Measurements from ENCODE around the gene GPR15. TPM values are rescaled to one million over a fixed set of nuclear protein-coding genes. Genes with fewer than 3 reads are reported as not detected.

The GPR15 gene
- total RNA-seq, 4 donors from 2014 or later: not detected

DNA sequence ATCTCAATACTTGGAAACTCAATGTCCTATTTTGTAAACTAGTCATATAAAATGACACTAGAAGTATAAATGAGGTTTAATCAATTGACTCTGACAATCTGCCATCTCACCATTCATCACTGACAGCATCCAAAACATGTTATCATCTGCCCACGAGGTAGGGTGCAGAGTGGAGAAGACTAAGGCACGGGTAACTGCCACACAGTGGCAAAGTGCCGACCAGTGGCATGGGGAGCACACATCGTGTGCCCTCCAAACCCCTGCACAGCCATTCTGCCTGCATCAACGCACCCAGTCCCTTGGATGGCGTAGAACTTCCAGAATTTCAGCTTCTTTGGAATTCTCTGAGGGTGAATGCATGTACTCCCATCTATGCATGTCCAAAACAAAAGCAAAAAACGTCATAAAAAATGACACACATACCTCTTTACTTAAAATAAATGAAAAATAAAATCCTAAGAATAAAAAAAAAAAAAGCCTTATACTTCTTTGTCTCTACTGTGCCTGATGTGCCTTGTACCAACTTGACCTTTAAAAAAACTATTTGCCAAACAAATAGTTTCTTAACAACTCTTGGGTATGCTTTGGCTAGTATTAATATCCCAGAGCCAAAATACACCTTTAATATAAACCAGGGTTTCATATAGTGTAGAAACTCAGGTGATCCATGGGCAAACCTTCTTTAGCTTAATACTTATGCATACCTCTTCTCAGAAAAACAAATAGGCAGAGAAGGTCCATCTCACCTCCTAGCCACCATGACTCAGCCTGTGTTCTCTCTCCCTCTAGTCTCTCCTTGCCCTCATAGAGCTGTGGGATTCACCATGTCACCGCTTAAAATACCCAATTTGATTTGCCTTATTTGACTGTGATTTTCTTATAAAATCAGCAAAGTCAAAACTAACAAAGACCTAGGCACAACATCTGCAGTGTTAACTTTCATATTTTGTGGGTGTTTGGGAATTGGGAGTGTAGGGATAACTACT, 48.9 kb downstream of the GPR15 start:
- 91 to 93% methylated on average over 8 of the region's 8 CpGs for WGBS, 2 donors
- TF ChIP-seq CTCF (IDR thresholded peaks at IDR 0.05): no peak
- no peak for TF ChIP-seq POLR2A (IDR thresholded peaks at IDR 0.05)
- H3K4me3 ChIP-seq (ENCODE audit: low read depth, poor library complexity, severe bottlenecking): no peak overlapping the region
- intact Hi-C loops (cut with DNase I; ENCODE audit: low total_unique reads): no loop called here
- no peak for DNase-seq (ENCODE audit: low spot score in 2 of 2)

DNA sequence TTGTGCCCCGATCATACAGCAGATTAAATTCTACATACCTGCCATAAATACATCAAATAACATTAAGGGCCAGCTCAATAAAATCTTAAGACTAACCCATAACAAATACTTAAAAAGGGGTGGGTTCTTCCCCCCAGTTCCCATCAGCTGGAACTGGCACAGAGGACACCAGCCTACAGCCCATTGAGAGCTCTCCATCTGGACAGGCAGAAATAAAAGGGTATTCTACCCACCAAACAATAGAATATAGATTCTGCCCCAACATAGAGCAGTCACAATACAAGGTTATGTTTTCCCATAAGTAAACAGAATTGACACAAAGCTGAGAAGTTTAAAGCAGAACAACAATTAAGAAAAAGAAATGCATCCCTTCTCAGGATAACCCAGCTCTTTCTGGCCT, 49.7 kb downstream of the GPR15 start:
- DNase-seq (ENCODE audit: low spot score in 2 of 2): no peak
- intact Hi-C loops (cut with DNase I; ENCODE audit: low total_unique reads): no loop called here
- 97 to 100% methylated on average over 1 of the region's 1 CpG for WGBS, 2 donors
- TF ChIP-seq CTCF (IDR thresholded peaks at IDR 0.05) (no peak), POLR2A (IDR thresholded peaks at IDR 0.05) (no peak)
- H3K4me3 ChIP-seq (ENCODE audit: low read depth, poor library complexity, severe bottlenecking): no peak overlapping the region

GRCh38 chr3:98582042-98582441, 50.3 kb downstream of the GPR15 start:
- intact Hi-C loops (cut with DNase I; ENCODE audit: low total_unique reads): no loop called here
- H3K4me3 ChIP-seq (ENCODE audit: low read depth, poor library complexity, severe bottlenecking): no peak overlapping the region
- TF ChIP-seq POLR2A (IDR thresholded peaks at IDR 0.05) (no peak), CTCF (IDR thresholded peaks at IDR 0.05) (no peak)
- WGBS, 2 donors: 90 to 95% methylated on average over 1 of the region's 1 CpG
- DNase-seq (ENCODE audit: low spot score in 2 of 2): no peak

GRCh38 chr3:98583766-98584165, 52.0 kb downstream of the GPR15 start:
- TF ChIP-seq POLR2A (IDR thresholded peaks at IDR 0.05) (no peak), CTCF (IDR thresholded peaks at IDR 0.05) (no peak)
- DNase-seq (ENCODE audit: low spot score in 2 of 2): no peak
- no peak overlapping the region for H3K4me3 ChIP-seq (ENCODE audit: low read depth, poor library complexity, severe bottlenecking)
- 92 to 94% methylated on average over 4 of the region's 4 CpGs for WGBS, 2 donors
- intact Hi-C loops (cut with DNase I; ENCODE audit: low total_unique reads): no loop called here

Other genes starting within 250 kb of the GPR15 start
- not detected for gene OR5H2, start 249.5 kb upstream of the GPR15 start, total RNA-seq
- gene OR5K4, start 178.1 kb upstream of the GPR15 start, total RNA-seq: not detected
- gene OR5K3, start 141.3 kb upstream of the GPR15 start, total RNA-seq: not detected
- gene OR5K1, start 68.8 kb upstream of the GPR15 start, total RNA-seq: not detected
- not detected for gene OR5K2, start 34.3 kb upstream of the GPR15 start, total RNA-seq
- 100 to 1,000 TPM; 118 to 323 (median 215) TPM for gene CLDND1, start 9.1 kb upstream of the GPR15 start, total RNA-seq
- gene CPOX, start 61.6 kb downstream of the GPR15 start, total RNA-seq: 10 to 100 TPM; 21.8 to 28.6 (median 25.0) TPM
- gene ST3GAL6, start 231.4 kb downstream of the GPR15 start, total RNA-seq: 10 to 100 TPM; 19.2 to 40.8 (median 24.3) TPM